Measurements from ENCODE around the gene SHC4.
A peak's percentile ranks its signal among the peaks of the same experiment; 100 is the strongest.
"Not testable (repeated sequence)": the region's sequence is repeated elsewhere in the genome, so short reads cannot be mapped to it uniquely, and the experiment has no call there.

Gene SHC4

DNA sequence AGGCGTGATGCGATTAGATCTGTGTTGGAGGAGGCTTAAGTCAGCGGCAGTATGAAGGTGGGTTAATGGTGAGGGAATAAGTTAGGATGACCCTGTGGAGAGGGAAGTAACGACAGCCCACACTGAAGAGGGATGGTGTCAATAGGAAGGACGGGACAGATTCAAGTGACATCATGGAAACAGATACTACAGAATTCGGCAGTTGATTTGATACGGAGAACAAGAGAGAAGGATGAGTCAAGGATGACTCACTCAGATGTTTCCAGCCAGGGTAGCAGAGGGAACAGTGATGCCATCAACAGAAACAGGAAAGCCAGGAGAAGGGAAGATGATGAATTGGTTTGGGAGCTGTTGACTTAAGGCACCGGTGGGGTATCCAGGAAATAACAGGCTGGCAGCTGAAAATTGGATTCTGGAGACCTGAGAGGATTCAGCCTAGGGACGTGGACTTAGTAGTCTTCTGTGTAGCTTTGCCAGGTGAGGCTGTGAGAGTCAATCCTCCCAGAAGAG, 38.0 kb downstream of the SHC4 start:
- DNase-seq (ENCODE audit: low read depth in 2 of 3, low spot score in 2 of 3) = peak in 1 of 3 experiments; percentile 5

DNA sequence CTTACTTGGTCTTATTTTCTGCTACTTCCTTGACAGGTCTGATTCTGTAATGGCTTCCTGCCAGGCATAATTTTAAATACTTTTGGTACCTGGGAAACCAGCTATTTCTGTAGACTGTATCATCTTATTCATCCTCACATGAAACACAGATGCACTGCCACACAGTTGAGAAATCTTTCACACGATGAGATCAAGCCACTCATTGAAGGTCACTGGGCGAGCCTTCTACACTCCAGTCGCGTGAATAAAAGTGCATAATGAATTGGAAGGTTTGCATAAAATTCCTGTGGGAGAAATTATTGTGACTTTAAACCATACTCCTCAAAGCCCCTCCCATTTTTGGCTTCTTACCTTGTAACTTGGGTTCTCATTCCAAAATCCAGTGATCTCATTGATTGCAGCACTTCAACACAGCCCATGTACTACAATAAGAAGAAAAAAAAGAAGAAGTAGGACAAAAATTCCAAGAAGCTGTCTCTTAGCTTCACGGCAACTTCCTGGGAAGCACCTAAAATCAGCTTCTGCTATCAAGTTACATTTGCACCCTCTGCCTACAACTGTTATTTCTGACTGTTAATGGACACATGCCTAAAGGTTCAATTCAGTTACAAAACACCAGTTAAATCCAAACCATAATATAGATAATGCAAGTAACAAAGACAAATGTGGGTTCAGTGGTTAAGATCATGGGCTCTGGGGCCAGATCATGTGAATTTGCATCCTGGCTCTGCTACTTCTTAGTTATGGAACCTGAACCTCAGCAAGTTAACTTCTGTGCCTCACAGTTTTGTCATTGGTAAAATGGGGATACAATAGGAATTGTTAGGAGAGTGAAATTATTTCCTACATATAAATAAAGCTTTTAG, 39.0 kb downstream of the SHC4 start:
- no peak for DNase-seq (ENCODE audit: low read depth in 2 of 3, low spot score in 2 of 3)

GRCh38 chr15:48922046-48922445, 41.7 kb downstream of the SHC4 start:
- no peak for DNase-seq (ENCODE audit: low read depth in 2 of 3, low spot score in 2 of 3)

GRCh38 chr15:48916721-48917120, 47.0 kb downstream of the SHC4 start:
- no peak for DNase-seq (ENCODE audit: low read depth in 2 of 3, low spot score in 2 of 3)

GRCh38 chr15:48915861-48916260, 47.9 kb downstream of the SHC4 start:
- no peak for DNase-seq (ENCODE audit: low read depth in 2 of 3, low spot score in 2 of 3)

DNA sequence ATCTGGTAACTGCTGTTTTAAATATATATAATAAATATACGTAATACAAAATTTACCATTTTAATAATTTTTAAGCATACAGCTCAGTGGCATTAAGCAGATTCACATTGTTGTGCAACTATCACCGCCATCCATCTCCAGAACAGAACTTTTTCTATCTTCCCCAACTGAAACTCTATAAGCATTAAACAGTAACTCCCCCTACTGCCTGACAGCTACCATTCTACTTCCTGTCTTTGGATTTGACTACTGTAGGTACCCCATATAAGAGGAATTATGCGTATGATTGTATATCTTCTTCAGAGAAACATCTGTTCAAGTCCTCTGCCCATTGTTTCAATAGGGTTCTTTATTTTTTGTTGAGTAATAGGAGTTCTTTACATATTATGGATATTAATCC, 49.0 kb downstream of the SHC4 start:
- no peak for DNase-seq (ENCODE audit: low read depth in 2 of 3, low spot score in 2 of 3)

GRCh38 chr15:48913141-48913540, 50.6 kb downstream of the SHC4 start:
- DNase-seq (ENCODE audit: low read depth in 2 of 3, low spot score in 2 of 3) = no peak

- DNase-seq (ENCODE audit: low read depth in 2 of 3, low spot score in 2 of 3) = not testable (repeated sequence)
Observed at GRCh38 chr15:48910554-48910953, 53.2 kb downstream of the SHC4 start.

GRCh38 chr15:48909313-48909712, 54.4 kb downstream of the SHC4 start:
- DNase-seq (ENCODE audit: low read depth in 2 of 3, low spot score in 2 of 3) = not testable (repeated sequence)

DNA sequence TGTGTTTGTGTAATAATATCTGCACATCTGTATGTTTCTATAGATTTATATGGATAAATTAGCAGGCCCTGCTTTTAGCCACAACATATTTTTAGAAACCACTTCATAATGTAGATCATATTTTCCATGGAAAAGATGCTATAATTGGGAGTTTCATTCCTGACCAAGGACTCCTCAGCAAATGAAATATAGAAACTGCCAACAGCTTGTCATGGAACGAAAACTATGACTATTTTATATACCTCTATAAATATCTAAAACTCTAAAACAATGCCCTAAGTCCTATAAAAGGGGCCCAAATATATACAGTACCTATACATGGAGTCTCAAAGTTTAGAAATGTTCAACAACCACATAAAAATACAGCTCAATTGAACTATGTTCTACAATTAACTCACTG, 57.9 kb downstream of the SHC4 start:
- no peak for DNase-seq (ENCODE audit: low read depth in 2 of 3, low spot score in 2 of 3)

DNA sequence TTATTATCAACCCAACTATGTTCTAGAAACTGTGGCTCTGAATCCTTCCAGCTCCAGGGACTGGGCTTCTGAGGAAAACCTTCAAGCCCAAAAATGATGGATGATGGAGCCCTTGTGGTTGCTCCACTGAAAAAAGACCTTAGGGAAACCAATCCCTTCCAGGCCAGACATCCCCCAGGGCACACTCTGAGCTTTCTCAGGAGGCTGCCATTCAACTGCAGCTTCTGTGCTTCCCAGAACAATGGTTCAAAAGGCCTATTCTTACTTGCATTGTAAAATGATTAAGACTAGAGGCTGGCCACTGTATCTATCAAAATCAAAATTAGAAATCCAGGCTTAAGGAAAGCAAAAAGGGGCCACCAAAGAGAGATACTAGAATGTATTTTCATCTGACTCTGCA, 58.5 kb downstream of the SHC4 start:
- DNase-seq (ENCODE audit: low read depth in 2 of 3, low spot score in 2 of 3) = no peak

GRCh38 chr15:48904758-48905157, 59.0 kb downstream of the SHC4 start:
- no peak for DNase-seq (ENCODE audit: low read depth in 2 of 3, low spot score in 2 of 3)

- no peak for DNase-seq (ENCODE audit: low read depth in 2 of 3, low spot score in 2 of 3)
Observed at GRCh38 chr15:48899793-48900192, 63.9 kb downstream of the SHC4 start.

DNA sequence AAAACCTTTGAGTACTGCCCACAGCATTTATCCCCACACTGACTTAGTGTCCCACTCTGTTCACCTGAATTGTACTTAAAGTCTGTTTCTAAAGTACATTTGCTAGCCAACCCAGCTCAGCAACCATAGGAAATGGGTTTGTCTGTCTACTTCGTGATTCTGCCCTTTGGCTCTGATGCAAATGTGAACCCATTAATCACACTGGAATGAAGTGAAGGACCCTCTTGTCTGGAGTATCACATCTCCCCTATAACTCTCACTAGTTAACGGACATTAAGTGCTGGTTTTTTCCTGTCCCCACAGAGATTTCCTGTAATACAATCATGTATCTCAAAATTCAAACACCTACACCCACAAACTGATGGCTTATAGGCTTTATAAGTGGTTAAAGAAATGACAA, 65.3 kb downstream of the SHC4 start:
- DNase-seq (ENCODE audit: low read depth in 2 of 3, low spot score in 2 of 3) = no peak

DNA sequence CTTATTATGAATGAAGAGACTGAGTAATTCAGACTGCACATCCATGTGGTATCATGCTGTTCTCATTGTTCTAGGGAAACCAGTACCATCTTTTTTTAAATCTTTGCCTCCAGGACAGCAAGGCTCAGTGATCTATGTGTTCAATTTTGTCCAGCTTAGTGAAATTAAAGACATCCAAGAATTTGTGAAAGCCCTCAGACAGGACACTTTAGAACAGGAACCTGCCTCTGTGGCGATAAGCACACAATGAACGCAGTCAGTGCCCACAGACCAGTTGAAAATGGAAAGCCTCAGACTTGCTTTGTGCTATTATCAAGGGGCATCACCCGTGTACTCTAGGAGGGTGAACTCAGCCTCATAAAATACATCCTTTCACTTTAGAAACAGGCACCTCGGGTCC, 65.7 kb downstream of the SHC4 start:
- no peak for DNase-seq (ENCODE audit: low read depth in 2 of 3, low spot score in 2 of 3)

- DNase-seq (ENCODE audit: low read depth in 2 of 3, low spot score in 2 of 3) = no peak
Observed at GRCh38 chr15:48896869-48897814, 66.6 kb downstream of the SHC4 start.

GRCh38 chr15:48893311-48893710, 70.4 kb downstream of the SHC4 start:
- DNase-seq (ENCODE audit: low read depth in 2 of 3, low spot score in 2 of 3) = no peak

DNA sequence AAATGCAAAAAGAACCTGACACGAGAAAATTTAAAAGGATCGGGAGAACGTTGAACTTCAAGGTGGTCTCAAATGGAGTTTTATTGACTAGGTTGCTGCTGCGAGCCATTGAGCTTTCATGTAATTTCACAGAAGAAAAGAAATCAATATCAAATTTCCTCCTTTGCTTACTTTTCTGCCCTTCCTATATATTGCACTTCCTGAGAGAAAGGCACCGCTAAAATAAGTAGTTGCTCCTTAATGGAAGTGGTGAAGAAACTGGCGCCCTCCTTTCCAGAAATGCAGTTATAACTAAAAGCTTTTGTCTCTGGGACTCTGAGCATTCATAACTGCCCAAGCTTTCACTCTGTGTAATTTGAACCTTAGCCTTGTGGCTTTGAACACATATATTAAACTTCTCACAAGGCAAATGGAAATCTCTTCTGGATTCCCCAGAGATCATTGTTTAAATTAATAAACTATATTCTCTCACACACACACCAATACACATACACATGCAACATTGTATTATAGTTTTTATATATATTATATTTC, 72.4 kb downstream of the SHC4 start:
- no peak for DNase-seq (ENCODE audit: low read depth in 2 of 3, low spot score in 2 of 3)

- DNase-seq (ENCODE audit: low read depth in 2 of 3, low spot score in 2 of 3) = no peak
Observed at GRCh38 chr15:48890375-48890972, 73.2 kb downstream of the SHC4 start.

DNA sequence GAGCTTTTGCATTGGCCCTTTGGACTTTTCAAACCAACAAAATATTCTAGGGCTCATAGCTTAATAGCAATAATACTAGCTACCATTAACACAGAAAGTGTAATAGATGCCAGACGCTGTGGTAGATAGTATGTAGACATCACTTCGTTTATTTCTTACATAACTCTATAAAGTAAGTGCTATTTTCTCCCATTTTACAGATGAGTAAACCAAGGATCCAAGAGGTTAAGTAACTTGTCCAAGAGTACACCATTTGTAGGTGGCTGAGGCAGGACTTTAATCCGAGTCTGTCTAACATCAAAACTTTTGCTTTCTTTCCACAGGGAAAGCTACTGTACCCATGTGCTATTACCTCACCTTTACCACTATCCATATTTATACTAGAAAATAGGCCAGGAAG, 73.8 kb downstream of the SHC4 start:
- DNase-seq (ENCODE audit: low read depth in 2 of 3, low spot score in 2 of 3) = no peak

DNA sequence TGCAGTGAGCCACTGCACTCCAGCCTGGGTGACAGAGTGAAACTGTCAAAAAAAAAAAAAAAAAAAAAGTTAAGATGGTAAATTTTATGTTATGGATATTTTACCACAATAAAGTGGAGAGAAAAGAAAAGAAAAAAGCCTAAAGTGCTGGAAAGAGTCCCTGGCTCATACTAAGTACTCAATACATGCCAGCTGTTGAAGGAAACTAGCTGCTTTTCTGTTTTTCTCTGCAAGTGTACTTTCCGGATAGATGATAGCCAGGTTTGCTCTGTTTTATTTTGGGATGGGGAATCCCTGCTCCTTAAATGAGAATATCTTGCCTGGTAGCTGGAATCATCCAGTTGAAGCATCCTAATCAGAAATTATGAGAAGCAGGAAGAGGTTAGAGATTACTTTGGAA, 74.9 kb downstream of the SHC4 start:
- DNase-seq (ENCODE audit: low read depth in 2 of 3, low spot score in 2 of 3) = no peak
